Measurements from ENCODE around the gene MMADHC.

GRCh38 chr2:149595056-149595963 lies 7.7 kb upstream of the MMADHC start:
- TF ChIP-seq CTCF (IDR thresholded peaks at IDR 0.05; ENCODE audit: poor library complexity): peak; percentile 57
- no peak for TF ChIP-seq EZH2phosphoT487 (IDR thresholded peaks at IDR 0.05; ENCODE audit: low read depth, severe bottlenecking, unreplicated experiment)
- no peak for TF ChIP-seq EZH2 (IDR thresholded peaks at IDR 0.05; ENCODE audit: borderline replicate concordance)

Data from hepatocyte (in vitro differentiated cells).